Upper lobe of left lung (tissue), 4 donors: ENCODE measurements around the gene AMFR.

Experiments
- POLR2A ChIP-seq, 4 donors: fragments of 450-650 bp; IDR thresholded peaks; one replicate each; pipeline ENCODE4 v1.5.1; 2016 to 2017; ENCODE audit warnings: antibody characterized with exemption in 4 of 4, mild to moderate bottlenecking in 2 of 4
- TF ChIP-seq, protein P1 (sequence below), 6 experiments: fragments of 450-650 bp in 4 of 6; fragments of 200-600 bp in 2 of 6; sonication (generic) in 2 of 6; IDR thresholded peaks; one replicate each; pipeline ENCODE4 v1.5.1; 2016 to 2019; ENCODE audit warnings: antibody characterized with exemption in 6 of 6

DNA sequence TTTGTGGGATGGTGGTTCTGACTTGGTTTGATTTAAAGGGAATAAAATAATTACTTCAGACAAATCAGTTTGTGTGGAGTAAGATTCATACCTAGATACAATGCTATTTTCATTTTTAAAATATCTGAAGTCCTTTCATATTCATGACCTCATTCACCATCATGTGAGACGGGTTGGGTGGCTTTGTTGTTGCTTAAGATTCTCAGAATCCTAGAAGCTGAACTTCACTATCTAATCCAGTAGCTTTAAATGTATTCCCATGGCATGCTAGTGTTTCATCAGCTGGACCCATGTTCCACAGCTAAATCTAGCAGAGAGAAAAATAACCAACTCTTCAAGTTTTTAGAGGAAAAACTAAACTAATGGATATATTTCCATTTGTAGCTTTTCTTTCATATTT lies 2.7 kb upstream of the AMFR start:
- TF ChIP-seq, protein P1, sequence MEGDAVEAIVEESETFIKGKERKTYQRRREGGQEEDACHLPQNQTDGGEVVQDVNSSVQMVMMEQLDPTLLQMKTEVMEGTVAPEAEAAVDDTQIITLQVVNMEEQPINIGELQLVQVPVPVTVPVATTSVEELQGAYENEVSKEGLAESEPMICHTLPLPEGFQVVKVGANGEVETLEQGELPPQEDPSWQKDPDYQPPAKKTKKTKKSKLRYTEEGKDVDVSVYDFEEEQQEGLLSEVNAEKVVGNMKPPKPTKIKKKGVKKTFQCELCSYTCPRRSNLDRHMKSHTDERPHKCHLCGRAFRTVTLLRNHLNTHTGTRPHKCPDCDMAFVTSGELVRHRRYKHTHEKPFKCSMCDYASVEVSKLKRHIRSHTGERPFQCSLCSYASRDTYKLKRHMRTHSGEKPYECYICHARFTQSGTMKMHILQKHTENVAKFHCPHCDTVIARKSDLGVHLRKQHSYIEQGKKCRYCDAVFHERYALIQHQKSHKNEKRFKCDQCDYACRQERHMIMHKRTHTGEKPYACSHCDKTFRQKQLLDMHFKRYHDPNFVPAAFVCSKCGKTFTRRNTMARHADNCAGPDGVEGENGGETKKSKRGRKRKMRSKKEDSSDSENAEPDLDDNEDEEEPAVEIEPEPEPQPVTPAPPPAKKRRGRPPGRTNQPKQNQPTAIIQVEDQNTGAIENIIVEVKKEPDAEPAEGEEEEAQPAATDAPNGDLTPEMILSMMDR (IDR thresholded peaks at IDR 0.05), result no peak
- TF ChIP-seq POLR2A (IDR thresholded peaks at IDR 0.05), result no peak
